Natural killer cell treated with Interleukin-12 subunit alpha and Interleukin-12 subunit beta and Interleukin-15 and Interleukin-18, amount 100 ng/mL, for 72 hours (primary cell): ENCODE results near the gene RBMXL3. TPM values are rescaled to one million over a fixed set of nuclear protein-coding genes. Genes with fewer than 3 reads are reported as not detected.
A peak's percentile ranks its signal among the peaks of the same experiment; 100 is the strongest.

Experiments
- ATAC-seq, 2 donors: fragments of 150-1000 bp; cut with Tn5 transposase in 1 of 2; sonication (Bioruptor Pico), chemical (Tn5 transposase) in 1 of 2; 2 replicates each; pipeline ENCODE4 v1.10.0; 2021
- DNase-seq: peaks from one replicate; pipeline ENCODE4 v3.0.0; 2022; ENCODE audit warnings: low spot score
- H3K27ac Mint-ChIP-seq, 2 donors: 1 replicate in 1 of 2; 2 replicates in 1 of 2; pipeline ENCODE4 v1.8.0; 2022; ENCODE audit warnings: mixed read lengths in 2 of 2, mild to moderate bottlenecking in 1 of 2, moderate library complexity in 1 of 2
- H3K27me3 Mint-ChIP-seq, 2 donors: 1 replicate in 1 of 2; 2 replicates in 1 of 2; pipeline ENCODE4 v1.8.0; 2022; ENCODE audit warnings: mixed read lengths in 2 of 2
- H3K36me3 Mint-ChIP-seq: one replicate; pipeline ENCODE4 v1.8.0; 2022; ENCODE audit warnings: mixed read lengths
- H3K4me1 Mint-ChIP-seq, 2 donors: 1 replicate in 1 of 2; 2 replicates in 1 of 2; pipeline ENCODE4 v1.8.0; 2022; ENCODE audit warnings: low read depth in 2 of 2, mixed read lengths in 2 of 2, mild to moderate bottlenecking in 1 of 2
- H3K4me3 Mint-ChIP-seq: one replicate; pipeline ENCODE4 v1.8.0; 2022; ENCODE audit warnings: mixed read lengths
- H3K9me3 Mint-ChIP-seq: 2 replicates; pipeline ENCODE4 v1.8.0; 2022; ENCODE audit warnings: mixed read lengths
- total RNA-seq, 2 donors: library from RNA; stranded (reverse); gene quantifications; one replicate each; pipeline ENCODE4 v1.2.3, GENCODE V29; 2022

RBMXL3 gene
- total RNA-seq = not detected

- ATAC-seq (no peak), DNase-seq (no peak)
- Mint-ChIP-seq H3K27ac (no peak within 1 kb of the TSS), H3K27me3 (peaks cover 0 to 3% of the 10 kb centered on the region in 2 donors), H3K9me3 (peaks cover 4% of the 10 kb centered on the region), H3K36me3 (no peaks in the 10 kb centered on the region), H3K4me3 (no peak within 1 kb of the TSS), H3K4me1 (no peaks in the 10 kb centered on the region)
These were observed at the start of gene RBMXL3 for GRCh38 chrX:115189110-115189509. TSS of gene RBMXL3 (plus strand) at chrX:115189410. CDS start at chrX:115189442, 32 bp downstream.

- ATAC-seq = no peak
- no peak overlapping the region for H3K4me3 Mint-ChIP-seq
- no peak for DNase-seq
- H3K36me3 Mint-ChIP-seq = no peaks in the 10 kb centered on the region
- H3K27ac Mint-ChIP-seq = no peak overlapping the region
- no peaks in the 10 kb centered on the region for H3K4me1 Mint-ChIP-seq
- H3K9me3 Mint-ChIP-seq = no peaks in the 10 kb centered on the region
- H3K27me3 Mint-ChIP-seq = peaks cover 0 to 17% of the 10 kb centered on the region in 2 donors
These were observed 47.2 kb upstream of the RBMXL3 start for GRCh38 chrX:115142057-115142456.

- Mint-ChIP-seq H3K4me3 (no peak overlapping the region), H3K4me1 (no peaks in the 10 kb centered on the region), H3K27me3 (peaks cover 0 to 14% of the 10 kb centered on the region in 2 donors), H3K36me3 (no peaks in the 10 kb centered on the region), H3K9me3 (no peaks in the 10 kb centered on the region), H3K27ac (no peak overlapping the region)
- no peak for ATAC-seq
- no peak for DNase-seq
These were observed 42.0 kb upstream of the RBMXL3 start for GRCh38 chrX:115147220-115147619.

- Mint-ChIP-seq H3K36me3 (no peaks in the 10 kb centered on the region), H3K27ac (no peak overlapping the region), H3K27me3 (peaks cover 0 to 5% of the 10 kb centered on the region in 2 donors), H3K4me1 (no peaks in the 10 kb centered on the region), H3K4me3 (no peak overlapping the region), H3K9me3 (no peaks in the 10 kb centered on the region)
- ATAC-seq (no peak), DNase-seq (no peak)
These were observed 16.0 kb upstream of the RBMXL3 start for GRCh38 chrX:115173181-115173580.

GRCh38 chrX:115174548-115174947 is 14.7 kb upstream of the RBMXL3 start:
- ATAC-seq (no peak), DNase-seq (no peak)
- no peaks in the 10 kb centered on the region for H3K36me3 Mint-ChIP-seq
- no peaks in the 10 kb centered on the region for H3K4me1 Mint-ChIP-seq
- peaks cover 0 to 4% of the 10 kb centered on the region in 2 donors for H3K27me3 Mint-ChIP-seq
- no peak overlapping the region for H3K4me3 Mint-ChIP-seq
- no peaks in the 10 kb centered on the region for H3K9me3 Mint-ChIP-seq
- no peak overlapping the region for H3K27ac Mint-ChIP-seq

- Mint-ChIP-seq H3K27me3 (peaks cover 0 to 4% of the 10 kb centered on the region in 2 donors), H3K4me1 (no peaks in the 10 kb centered on the region), H3K36me3 (no peaks in the 10 kb centered on the region), H3K4me3 (no peak overlapping the region), H3K27ac (no peak overlapping the region), H3K9me3 (no peaks in the 10 kb centered on the region)
- no peak for ATAC-seq
- no peak for DNase-seq
These were observed 11.3 kb upstream of the RBMXL3 start for GRCh38 chrX:115177932-115178331.

GRCh38 chrX:115178473-115178872 is 10.7 kb upstream of the RBMXL3 start:
- H3K4me3 Mint-ChIP-seq = no peak overlapping the region
- H3K4me1 Mint-ChIP-seq = no peaks in the 10 kb centered on the region
- peaks cover 0 to 4% of the 10 kb centered on the region in 2 donors for H3K27me3 Mint-ChIP-seq
- H3K9me3 Mint-ChIP-seq = no peaks in the 10 kb centered on the region
- DNase-seq (no peak), ATAC-seq (no peak)
- no peak overlapping the region for H3K27ac Mint-ChIP-seq
- H3K36me3 Mint-ChIP-seq = no peaks in the 10 kb centered on the region

GRCh38 chrX:115183980-115184379 is 5.2 kb upstream of the RBMXL3 start:
- Mint-ChIP-seq H3K4me1 (no peaks in the 10 kb centered on the region), H3K4me3 (no peak overlapping the region), H3K36me3 (no peaks in the 10 kb centered on the region), H3K27me3 (peaks cover 0 to 2% of the 10 kb centered on the region in 2 donors), H3K9me3 (peaks cover 2% of the 10 kb centered on the region), H3K27ac (no peak overlapping the region)
- DNase-seq (no peak), ATAC-seq (no peak)

- Mint-ChIP-seq H3K4me1 (no peaks in the 10 kb centered on the region), H3K36me3 (no peaks in the 10 kb centered on the region), H3K27me3 (peaks cover 0 to 3% of the 10 kb centered on the region in 2 donors), H3K4me3 (no peak overlapping the region), H3K9me3 (peaks cover 4% of the 10 kb centered on the region), H3K27ac (no peak overlapping the region)
- ATAC-seq = no peak
- DNase-seq = no peak
These were observed 731 bp downstream of the RBMXL3 start for GRCh38 chrX:115189646-115190635.

- DNase-seq = no peak
- Mint-ChIP-seq H3K4me1 (no peaks in the 10 kb centered on the region), H3K9me3 (peaks cover 4% of the 10 kb centered on the region), H3K4me3 (no peak overlapping the region), H3K36me3 (no peaks in the 10 kb centered on the region), H3K27ac (no peak overlapping the region), H3K27me3 (peaks cover 0 to 5% of the 10 kb centered on the region in 2 donors)
- ATAC-seq = no peak
These were observed 1.7 kb downstream of the RBMXL3 start for GRCh38 chrX:115190636-115191489.

- Mint-ChIP-seq H3K4me1 (no peaks in the 10 kb centered on the region), H3K27me3 (peaks cover 0 to 7% of the 10 kb centered on the region in 2 donors), H3K4me3 (no peak overlapping the region), H3K9me3 (peaks cover 4% of the 10 kb centered on the region), H3K27ac (no peak overlapping the region), H3K36me3 (no peaks in the 10 kb centered on the region)
- ATAC-seq = no peak
- DNase-seq = no peak
These were observed 2.5 kb downstream of the RBMXL3 start for GRCh38 chrX:115191490-115192243.

GRCh38 chrX:115192244-115192700 is 3.1 kb downstream of the RBMXL3 start:
- Mint-ChIP-seq H3K36me3 (no peaks in the 10 kb centered on the region), H3K9me3 (peaks cover 4% of the 10 kb centered on the region), H3K4me3 (no peak overlapping the region), H3K27ac (no peak overlapping the region), H3K4me1 (no peaks in the 10 kb centered on the region), H3K27me3 (peaks cover 0 to 8% of the 10 kb centered on the region in 2 donors)
- DNase-seq (no peak), ATAC-seq (no peak)

GRCh38 chrX:115204040-115204439 is 14.8 kb downstream of the RBMXL3 start:
- Mint-ChIP-seq H3K4me1 (no peaks in the 10 kb centered on the region), H3K36me3 (no peaks in the 10 kb centered on the region), H3K4me3 (no peak overlapping the region), H3K9me3 (no peaks in the 10 kb centered on the region), H3K27me3 (peaks cover 0 to 8% of the 10 kb centered on the region in 2 donors), H3K27ac (no peak overlapping the region)
- ATAC-seq = peak in 1 of 2 donors; percentile 15
- no peak for DNase-seq
